Germinal center (tissue), 1 donor: ENCODE data around the gene SLC35F3.

Experiments used
- DNase-seq: peaks from one replicate; pipeline ENCODE4 v3.0.0; 2012; ENCODE audit warnings: mixed read lengths, low spot score

The SLC35F3 gene

GRCh38 chr1:234369784-234370183, 465.3 kb downstream of the SLC35F3 start:
- DNase-seq = no peak

DNA sequence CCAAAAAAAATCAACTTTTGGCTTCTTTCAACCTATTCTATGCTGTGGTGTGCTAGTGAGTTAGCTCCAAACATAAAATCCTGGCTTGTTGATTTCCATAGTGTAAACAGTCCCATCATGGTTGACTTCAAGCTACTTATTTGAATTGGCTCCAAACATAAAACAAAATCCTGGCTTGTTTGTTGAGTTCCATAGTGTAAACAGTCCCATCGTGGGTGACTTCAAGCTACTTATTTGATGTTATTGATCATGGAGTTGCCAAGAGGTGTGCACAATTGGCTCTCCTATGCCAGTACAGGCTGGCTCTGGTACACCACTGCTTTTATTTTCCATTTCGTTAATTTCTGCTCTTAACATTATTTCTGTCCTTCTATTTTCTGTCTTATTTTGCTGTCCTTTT, 466.9 kb downstream of the SLC35F3 start:
- no peak for DNase-seq

DNA sequence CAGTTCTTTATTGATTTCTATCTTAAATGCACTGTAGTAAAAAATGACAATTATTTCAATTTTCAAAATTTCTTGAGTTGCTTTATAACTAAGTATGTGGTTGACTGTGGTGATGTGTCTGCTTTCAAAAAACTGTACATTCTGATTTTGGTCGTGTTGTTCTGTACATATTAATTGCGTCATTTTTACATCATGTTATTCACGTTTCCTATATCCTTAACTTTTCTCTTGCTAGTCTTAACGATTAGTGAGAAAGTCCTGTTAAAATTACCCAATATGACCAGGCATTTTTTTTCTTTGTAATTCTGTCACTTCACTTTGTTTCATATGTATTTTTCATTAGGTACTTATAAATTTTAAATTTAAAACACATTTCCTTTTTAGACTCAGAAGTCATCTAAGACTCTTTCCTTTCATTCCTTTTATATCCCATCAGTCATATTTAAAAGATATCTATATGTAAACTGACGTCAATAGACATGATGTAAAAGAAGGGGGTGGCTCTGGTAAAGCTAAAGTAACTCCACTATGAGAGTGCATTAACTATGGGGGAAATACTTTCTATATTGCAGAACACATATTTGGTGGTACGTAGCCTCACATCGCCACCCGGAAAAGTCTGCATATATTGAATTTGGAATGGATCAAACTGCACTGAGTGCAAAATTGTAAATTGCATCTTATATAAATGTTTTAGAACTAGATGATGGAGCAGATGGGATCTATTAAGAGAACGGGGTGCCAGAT, 467.7 kb downstream of the SLC35F3 start:
- no peak for DNase-seq

DNA sequence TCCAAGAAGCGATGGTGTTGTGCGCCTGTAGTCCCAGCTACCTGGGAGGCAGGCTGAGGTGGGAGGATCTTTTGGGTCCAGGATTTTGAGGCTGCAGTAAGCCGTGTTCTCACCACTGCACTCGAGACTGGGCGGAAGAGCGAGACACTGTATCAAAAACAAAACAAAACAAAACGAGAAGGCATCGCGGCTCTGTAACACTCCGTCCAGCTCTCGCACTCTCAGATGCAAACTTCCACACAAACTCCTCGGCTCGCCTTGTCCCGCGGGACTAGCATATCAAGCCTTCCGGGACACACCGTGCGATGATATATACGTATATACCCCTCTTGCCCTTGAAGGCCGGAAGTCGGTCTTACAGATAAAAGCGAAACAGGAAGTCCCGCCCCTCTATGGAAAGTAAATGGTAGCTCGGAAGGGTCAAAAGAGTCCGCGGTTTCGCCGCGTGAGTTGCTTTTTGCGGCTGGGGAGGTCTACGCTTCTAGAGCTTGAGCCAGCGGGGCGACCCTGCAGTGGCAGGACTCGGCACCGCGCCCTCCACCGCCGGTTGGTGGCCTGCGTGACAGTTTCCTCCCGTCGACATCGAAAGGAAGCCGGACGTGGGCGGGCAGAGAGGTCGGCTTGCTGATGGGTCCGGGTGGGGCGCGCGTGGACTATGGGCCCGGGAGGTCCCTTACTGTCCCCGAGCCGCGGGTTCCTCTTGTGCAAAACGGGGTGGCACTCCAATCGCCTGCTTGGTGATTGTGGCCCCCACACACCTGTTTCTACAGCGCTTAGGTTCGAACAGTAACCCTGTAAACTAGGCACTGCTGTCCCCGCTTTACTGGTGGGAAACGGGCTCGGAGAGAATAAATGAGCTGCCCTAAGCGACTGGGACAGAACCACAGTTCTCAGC, 468.8 kb downstream of the SLC35F3 start, which contains the start of gene COA6:
COA6 (plus strand) TSS at position 393 of the 895 bp plus-strand sequence; CDS start at position 404, 11 bp downstream.
- peak; percentile 86 for DNase-seq

DNA sequence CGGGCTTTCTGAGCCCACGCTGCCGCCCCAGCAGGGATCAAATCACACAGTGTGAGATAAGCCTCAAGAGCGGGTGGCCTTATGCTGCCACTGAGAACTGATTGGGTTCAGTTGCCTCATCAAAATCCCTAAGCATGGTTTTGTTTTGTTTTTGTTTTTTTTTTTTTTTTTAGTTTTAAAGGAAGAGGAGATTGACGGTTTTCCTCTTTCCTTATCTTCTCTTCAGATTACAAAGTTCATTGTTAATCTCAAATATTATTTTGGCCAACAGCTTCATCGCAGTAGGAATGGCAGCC, 469.4 kb downstream of the SLC35F3 start:
- no peak for DNase-seq
